ENCODE measurements around the gene MPRIP. TPM values are rescaled to one million over a fixed set of nuclear protein-coding genes. Genes with fewer than 3 reads are reported as not detected.

MPRIP gene
- total and polyA plus RNA-seq, 2 donors (not counting 1 experiment from before 2014, with no cell fraction given): 130 to 299 TPM

- Histone ChIP-seq H3K27me3 (replicated peaks in 1 of 4; ENCODE audit: control extremely low read depth in 1 of 4, control insufficient read depth in 3 of 4, insufficient read depth in 4 of 4, low read length in 3 of 4) (no peaks in the 10 kb centered on the region), H3K4me1 (ENCODE audit: control insufficient read depth in 2 of 2, insufficient read depth in 2 of 2, low read length in 2 of 2) (peaks cover 0 to 8% of the 10 kb centered on the region in 2 donors), H3K27ac (ENCODE audit: low read length in 2 of 2) (no peak overlapping the region), H3K9ac (ENCODE audit: low read length) (no peak overlapping the region), H3K36me3 (replicated peaks in 1 of 2; ENCODE audit: control extremely low read depth in 1 of 2, control insufficient read depth in 1 of 2, extremely low read depth in 1 of 2, insufficient read depth in 2 of 2, low read length in 1 of 2) (no peaks in the 10 kb centered on the region), H3K4me3 (ENCODE audit: control extremely low read depth in 1 of 5, extremely low read depth in 1 of 5, insufficient read depth in 1 of 5, low read depth in 2 of 5, low read length in 4 of 5) (no peak overlapping the region), H4K20me1 (ENCODE audit: control insufficient read depth, insufficient read depth, low read length, poor library complexity, severe bottlenecking) (no peaks in the 10 kb centered on the region), H3K4me2 (replicated peaks; ENCODE audit: low read depth, low read length, poor library complexity, severe bottlenecking) (no peak overlapping the region), H3K79me2 (ENCODE audit: control insufficient read depth, insufficient read depth, low read length) (no peaks in the 10 kb centered on the region), H3K9me3 (ENCODE audit: control extremely low read depth in 1 of 3, control insufficient read depth in 2 of 3, insufficient read depth in 1 of 3, low read length in 2 of 3) (peaks cover 0 to 4% (median 0%) of the 10 kb centered on the region in 3 donors), H2AFZ (ENCODE audit: insufficient read depth, low read depth, low read length, poor library complexity, severe bottlenecking) (no peak overlapping the region)
- TF ChIP-seq, protein P1, sequence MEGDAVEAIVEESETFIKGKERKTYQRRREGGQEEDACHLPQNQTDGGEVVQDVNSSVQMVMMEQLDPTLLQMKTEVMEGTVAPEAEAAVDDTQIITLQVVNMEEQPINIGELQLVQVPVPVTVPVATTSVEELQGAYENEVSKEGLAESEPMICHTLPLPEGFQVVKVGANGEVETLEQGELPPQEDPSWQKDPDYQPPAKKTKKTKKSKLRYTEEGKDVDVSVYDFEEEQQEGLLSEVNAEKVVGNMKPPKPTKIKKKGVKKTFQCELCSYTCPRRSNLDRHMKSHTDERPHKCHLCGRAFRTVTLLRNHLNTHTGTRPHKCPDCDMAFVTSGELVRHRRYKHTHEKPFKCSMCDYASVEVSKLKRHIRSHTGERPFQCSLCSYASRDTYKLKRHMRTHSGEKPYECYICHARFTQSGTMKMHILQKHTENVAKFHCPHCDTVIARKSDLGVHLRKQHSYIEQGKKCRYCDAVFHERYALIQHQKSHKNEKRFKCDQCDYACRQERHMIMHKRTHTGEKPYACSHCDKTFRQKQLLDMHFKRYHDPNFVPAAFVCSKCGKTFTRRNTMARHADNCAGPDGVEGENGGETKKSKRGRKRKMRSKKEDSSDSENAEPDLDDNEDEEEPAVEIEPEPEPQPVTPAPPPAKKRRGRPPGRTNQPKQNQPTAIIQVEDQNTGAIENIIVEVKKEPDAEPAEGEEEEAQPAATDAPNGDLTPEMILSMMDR (IDR thresholded peaks at IDR 0.05): no peak
- no peak for TF ChIP-seq EZH2 (IDR thresholded peaks at IDR 0.05; ENCODE audit: borderline replicate concordance, insufficient read depth, low read depth, low read length, poor library complexity, severe bottlenecking)
- POLR2A ChIA-PET: no interaction called here
- CTCF ChIA-PET: interaction anchor here (0.6 to 17.6 kb wide), 17 partner anchors 8 to 355 kb away, joined by 3 to 317 read pairs (median 4); partner anchors contain the start of gene TNFRSF13B
- DNase-seq (no peak), ATAC-seq (ENCODE audit: low read depth) (no peak)
- H3K4me3 Mint-ChIP-seq: no peak overlapping the region
- no peaks in the 10 kb centered on the region for H3K27me3 Mint-ChIP-seq
- no peak overlapping the region for H3K27ac Mint-ChIP-seq
- WGBS (ENCODE audit: insufficient coverage): 95% methylated on average over 2 of the region's 7 CpGs
- intact Hi-C loops (cut with micrococcal nuclease): loop anchor here (5.0 kb wide), 1 partner anchor 42 kb away; the partner anchor contains the start of gene MPRIP
- peaks cover 5% of the 10 kb centered on the region for H3K4me1 Mint-ChIP-seq
- H3K9me3 Mint-ChIP-seq (ENCODE audit: insufficient read depth): no peaks in the 10 kb centered on the region
Observed at GRCh38 chr17:16999931-17000625, 42.2 kb upstream of the MPRIP start.
